Prostate gland (tissue), 2 donors: Measurements from ENCODE around the gene GADD45A. TPM values are rescaled to one million over a fixed set of nuclear protein-coding genes. Genes with fewer than 3 reads are reported as not detected.

Experiments
- DNase-seq: peaks from one replicate; pipeline ENCODE4 v3.0.0-alpha.2; 2019; ENCODE audit warnings: low spot score
- H3K27ac ChIP-seq, 2 donors: fragments of 200-600 bp; sonication (generic); 2 replicates each; pipeline ENCODE4 v1.5.1; 2017 to 2019
- H3K27me3 ChIP-seq: fragments of 200-600 bp; sonication (generic); replicated peaks from 2 replicates; pipeline ENCODE4 v1.5.1; 2019; ENCODE audit not compliant: insufficient read depth
- H3K36me3 ChIP-seq, 2 donors: fragments of 200-600 bp; sonication (generic); 1 replicate in 1 of 2; 2 replicates in 1 of 2; pipeline versions ENCODE4 v1.5.1 to v1.8.1; 2017 to 2019
- H3K4me1 ChIP-seq: fragments of 200-600 bp; sonication (generic); replicated peaks from 2 replicates; pipeline ENCODE4 v1.5.1; 2019
- H3K4me3 ChIP-seq, 2 donors: fragments of 200-600 bp; sonication (generic); 2 replicates each; pipeline ENCODE4 v1.5.1; 2017 to 2019
- H3K9me3 ChIP-seq: fragments of 200-600 bp; sonication (generic); 2 replicates; pipeline ENCODE4 v1.5.1; 2017
- POLR2A ChIP-seq: fragments of 450-650 bp; IDR thresholded peaks from one replicate; pipeline ENCODE4 v1.6.1; 2016; ENCODE audit warnings: antibody characterized with exemption, mild to moderate bottlenecking
- POLR2AphosphoS5 ChIP-seq: sonication (generic); formaldehyde crosslinking; IDR thresholded peaks from one replicate; pipeline ENCODE4 v1.6.1; 2017; ENCODE audit warnings: antibody characterized with exemption
- WGBS: methylation state at CpG from one replicate; pipeline ENCODE4 v1.1.5; 2018; 5-methylcytosine and 5-hydroxymethylcytosine counted together
- intact Hi-C: fragments of 100-400 bp; cut with DNase I; formaldehyde crosslinking; loops from one replicate; pipeline ENCODE4 v1.14.2; 2022
- total RNA-seq, 2 donors: library from RNA; depleted of rRNA; stranded (reverse); fragments of >200 nt; gene quantifications; one replicate each; pipeline ENCODE4 v1.1.0, GENCODE V29; 2016
- TF ChIP-seq, protein P1 (sequence below), 4 experiments: fragments of 200-600 bp in 2 of 4; fragments of 450-650 bp in 2 of 4; sonication (generic) in 2 of 4; IDR thresholded peaks; 1 replicate in 3 of 4; 2 replicates in 1 of 4; pipeline ENCODE4 v1.5.1; 2016 to 2019; ENCODE audit warnings: antibody characterized with exemption in 4 of 4, mild to moderate bottlenecking in 2 of 4, moderate library complexity in 2 of 4

GADD45A gene
- total RNA-seq, 2 donors from 2014 or later, result 28.9 to 43.9 TPM

DNA sequence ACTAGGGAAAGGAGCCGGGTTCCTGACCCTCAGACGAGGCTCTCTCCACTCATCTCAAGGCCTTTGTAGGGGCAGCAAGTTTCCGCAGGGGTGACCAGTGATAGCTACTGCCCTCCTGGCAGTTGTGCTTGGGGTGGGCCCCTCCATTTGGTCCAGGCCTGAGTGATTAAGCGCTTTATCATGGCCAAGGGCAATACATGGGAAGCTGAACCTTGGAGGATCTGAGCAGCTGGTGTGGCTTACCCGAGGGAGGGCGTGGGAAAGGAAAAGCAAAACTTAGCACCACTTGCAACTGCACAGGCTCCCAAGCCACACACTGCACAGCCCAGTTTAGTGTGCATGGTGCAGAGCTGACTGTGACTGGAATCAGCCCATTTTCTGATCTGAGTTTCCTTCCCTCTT lies 47.8 kb downstream of the GADD45A start:
- no peaks in the 10 kb centered on the region for H3K27me3 ChIP-seq
- no peak for DNase-seq
- 96% methylated on average over 6 of the region's 6 CpGs for WGBS
- no peaks in the 10 kb centered on the region for H3K9me3 ChIP-seq
- intact Hi-C loops, result no loop called here
- H3K36me3 ChIP-seq, result no peaks in the 10 kb centered on the region
- peaks cover 4% of the 10 kb centered on the region for H3K4me1 ChIP-seq
- TF ChIP-seq, protein P1, sequence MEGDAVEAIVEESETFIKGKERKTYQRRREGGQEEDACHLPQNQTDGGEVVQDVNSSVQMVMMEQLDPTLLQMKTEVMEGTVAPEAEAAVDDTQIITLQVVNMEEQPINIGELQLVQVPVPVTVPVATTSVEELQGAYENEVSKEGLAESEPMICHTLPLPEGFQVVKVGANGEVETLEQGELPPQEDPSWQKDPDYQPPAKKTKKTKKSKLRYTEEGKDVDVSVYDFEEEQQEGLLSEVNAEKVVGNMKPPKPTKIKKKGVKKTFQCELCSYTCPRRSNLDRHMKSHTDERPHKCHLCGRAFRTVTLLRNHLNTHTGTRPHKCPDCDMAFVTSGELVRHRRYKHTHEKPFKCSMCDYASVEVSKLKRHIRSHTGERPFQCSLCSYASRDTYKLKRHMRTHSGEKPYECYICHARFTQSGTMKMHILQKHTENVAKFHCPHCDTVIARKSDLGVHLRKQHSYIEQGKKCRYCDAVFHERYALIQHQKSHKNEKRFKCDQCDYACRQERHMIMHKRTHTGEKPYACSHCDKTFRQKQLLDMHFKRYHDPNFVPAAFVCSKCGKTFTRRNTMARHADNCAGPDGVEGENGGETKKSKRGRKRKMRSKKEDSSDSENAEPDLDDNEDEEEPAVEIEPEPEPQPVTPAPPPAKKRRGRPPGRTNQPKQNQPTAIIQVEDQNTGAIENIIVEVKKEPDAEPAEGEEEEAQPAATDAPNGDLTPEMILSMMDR (IDR thresholded peaks at IDR 0.05), result no peak
- TF ChIP-seq POLR2AphosphoS5, result no peak
- no peak overlapping the region for H3K27ac ChIP-seq
- H3K4me3 ChIP-seq, result no peak overlapping the region

GRCh38 chr1:67733681-67734322 lies 48.8 kb downstream of the GADD45A start:
- Histone ChIP-seq H3K36me3 (no peaks in the 10 kb centered on the region), H3K27me3 (no peaks in the 10 kb centered on the region), H3K4me3 (no peak overlapping the region), H3K27ac (no peak overlapping the region), H3K9me3 (no peaks in the 10 kb centered on the region), H3K4me1 (peaks cover 4% of the 10 kb centered on the region)
- no peak for DNase-seq
- TF ChIP-seq POLR2A (no peak), POLR2AphosphoS5 (no peak)
- TF ChIP-seq, protein P1 (IDR thresholded peaks at IDR 0.05), result no peak
- intact Hi-C loops, result no loop called here
- WGBS, result 51% methylated on average over 4 of the region's 4 CpGs

DNA sequence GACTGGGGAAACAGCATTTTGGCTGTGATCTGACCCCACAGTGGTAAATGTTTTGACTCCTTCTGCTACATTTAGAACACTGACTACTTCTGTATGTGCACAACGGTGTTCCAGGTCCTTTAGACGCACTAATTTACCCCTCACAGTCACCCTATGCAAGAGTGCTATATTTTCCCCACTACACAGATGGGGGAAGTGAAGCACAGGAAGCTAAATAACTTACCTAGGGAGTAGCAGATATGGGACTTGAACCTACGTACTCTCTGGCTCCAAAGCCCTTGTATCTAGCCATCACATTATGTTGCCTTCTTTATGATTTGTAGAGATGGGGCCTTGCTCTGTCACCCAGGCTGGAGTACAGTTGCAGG lies 49.3 kb downstream of the GADD45A start:
- 86% methylated on average over 3 of the region's 3 CpGs for WGBS
- H3K4me1 ChIP-seq, result peaks cover 4% of the 10 kb centered on the region
- H3K4me3 ChIP-seq, result no peak overlapping the region
- H3K36me3 ChIP-seq, result no peaks in the 10 kb centered on the region
- intact Hi-C loops, result no loop called here
- H3K27me3 ChIP-seq, result no peaks in the 10 kb centered on the region
- TF ChIP-seq POLR2AphosphoS5 (no peak), POLR2A (no peak)
- TF ChIP-seq, protein P1 (IDR thresholded peaks at IDR 0.05), result no peak
- no peaks in the 10 kb centered on the region for H3K9me3 ChIP-seq
- no peak overlapping the region for H3K27ac ChIP-seq
- DNase-seq, result no peak

DNA sequence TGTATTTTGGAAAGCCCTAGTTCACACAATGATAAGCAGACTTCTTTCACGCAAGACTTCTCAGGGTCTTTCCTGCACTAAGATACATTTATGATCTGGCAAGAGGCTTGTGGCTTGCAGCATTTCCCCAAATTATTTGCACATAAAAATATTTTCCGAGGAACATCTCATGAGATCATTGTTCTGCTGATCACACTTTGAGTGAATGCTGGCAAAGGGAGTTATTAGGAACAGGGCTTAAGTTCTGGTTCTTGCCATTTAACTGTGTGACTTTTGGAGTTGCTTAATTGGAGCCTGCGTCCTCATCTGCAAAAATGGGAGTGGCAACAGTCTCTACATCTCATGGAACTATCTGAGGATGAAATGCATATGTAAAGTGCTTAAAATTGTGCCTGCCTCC lies 50.2 kb downstream of the GADD45A start:
- H3K27me3 ChIP-seq, result no peaks in the 10 kb centered on the region
- intact Hi-C loops, result no loop called here
- no peak overlapping the region for H3K27ac ChIP-seq
- H3K4me3 ChIP-seq, result no peak overlapping the region
- 37% methylated on average over 3 of the region's 3 CpGs for WGBS
- H3K4me1 ChIP-seq, result peaks cover 4% of the 10 kb centered on the region
- no peak for DNase-seq
- TF ChIP-seq, protein P1 (IDR thresholded peaks at IDR 0.05), result no peak
- TF ChIP-seq POLR2A, result no peak
- no peaks in the 10 kb centered on the region for H3K36me3 ChIP-seq
- no peaks in the 10 kb centered on the region for H3K9me3 ChIP-seq

- Histone ChIP-seq H3K27ac (peak overlapping the region; percentile 33 to 37), H3K9me3 (no peaks in the 10 kb centered on the region), H3K4me3 (no peak overlapping the region), H3K27me3 (no peaks in the 10 kb centered on the region), H3K4me1 (peaks cover 4% of the 10 kb centered on the region), H3K36me3 (no peaks in the 10 kb centered on the region)
- 12% methylated on average over 11 of the region's 11 CpGs for WGBS
- peak; percentile 55 for TF ChIP-seq POLR2AphosphoS5
- TF ChIP-seq, protein P1 (IDR thresholded peaks at IDR 0.05), result no peak
- no peak for TF ChIP-seq POLR2A
- peak; percentile 39 for DNase-seq
- intact Hi-C loops, result no loop called here
Observed at GRCh38 chr1:67735806-67736627, 51.0 kb downstream of the GADD45A start.
